GM12865 (cell line): ENCODE measurements around the gene MIAT.
A peak's percentile ranks its signal among the peaks of the same experiment; 100 is the strongest.

ENCODE experiments used
- DNase-seq: peaks from one replicate; pipeline ENCODE4 v3.0.0; 2010; ENCODE audit warnings: low read depth
- H3K4me3 ChIP-seq: 2 replicates; pipeline ENCODE4 v1.5.1; 2011; ENCODE audit warnings: mild to moderate bottlenecking, low read depth, low read length, control low read depth
- TF ChIP-seq, protein P1 (sequence below): IDR thresholded peaks from 2 replicates; pipeline ENCODE4 v1.5.1; 2011; ENCODE audit warnings: low read length, control low read depth, low read depth, inconsistent platforms; ENCODE audit not compliant: insufficient read depth; ENCODE audit errors: missing control alignments

The MIAT gene

DNA sequence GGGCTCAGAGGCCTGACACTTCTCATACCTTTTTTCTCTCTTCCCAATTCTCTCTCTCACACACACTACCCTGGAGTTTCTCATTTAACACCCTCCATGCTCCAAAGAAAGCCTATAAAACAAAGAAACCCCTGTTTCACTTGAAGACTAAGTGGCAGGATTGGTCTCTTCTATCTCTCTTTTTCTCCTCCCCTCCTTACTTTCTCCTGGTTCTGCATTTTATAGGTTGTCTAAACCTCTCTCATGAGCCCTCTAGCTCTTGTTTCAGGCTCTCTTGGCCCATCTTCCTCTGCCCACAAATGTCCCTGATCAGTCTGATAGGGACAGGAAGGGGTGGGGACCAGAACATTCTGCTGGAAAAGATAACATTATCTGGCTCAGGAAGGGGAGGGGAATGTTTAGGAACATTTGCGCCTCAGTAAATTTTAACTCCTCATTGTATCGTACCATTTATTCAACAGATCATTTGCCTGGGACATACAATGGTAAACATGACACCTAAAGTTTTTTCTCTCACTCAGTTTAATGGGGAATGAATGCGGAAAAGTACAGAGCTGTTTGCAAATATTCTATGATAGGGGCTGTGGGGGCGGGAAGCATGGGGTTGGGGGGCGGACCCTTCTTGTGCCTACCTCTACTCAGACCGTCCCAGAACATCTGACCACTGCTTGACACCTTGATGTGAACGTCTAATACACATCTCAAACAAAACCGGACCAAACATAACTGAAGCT, 24.8 kb upstream of the MIAT start:
- TF ChIP-seq, protein P1, sequence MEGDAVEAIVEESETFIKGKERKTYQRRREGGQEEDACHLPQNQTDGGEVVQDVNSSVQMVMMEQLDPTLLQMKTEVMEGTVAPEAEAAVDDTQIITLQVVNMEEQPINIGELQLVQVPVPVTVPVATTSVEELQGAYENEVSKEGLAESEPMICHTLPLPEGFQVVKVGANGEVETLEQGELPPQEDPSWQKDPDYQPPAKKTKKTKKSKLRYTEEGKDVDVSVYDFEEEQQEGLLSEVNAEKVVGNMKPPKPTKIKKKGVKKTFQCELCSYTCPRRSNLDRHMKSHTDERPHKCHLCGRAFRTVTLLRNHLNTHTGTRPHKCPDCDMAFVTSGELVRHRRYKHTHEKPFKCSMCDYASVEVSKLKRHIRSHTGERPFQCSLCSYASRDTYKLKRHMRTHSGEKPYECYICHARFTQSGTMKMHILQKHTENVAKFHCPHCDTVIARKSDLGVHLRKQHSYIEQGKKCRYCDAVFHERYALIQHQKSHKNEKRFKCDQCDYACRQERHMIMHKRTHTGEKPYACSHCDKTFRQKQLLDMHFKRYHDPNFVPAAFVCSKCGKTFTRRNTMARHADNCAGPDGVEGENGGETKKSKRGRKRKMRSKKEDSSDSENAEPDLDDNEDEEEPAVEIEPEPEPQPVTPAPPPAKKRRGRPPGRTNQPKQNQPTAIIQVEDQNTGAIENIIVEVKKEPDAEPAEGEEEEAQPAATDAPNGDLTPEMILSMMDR: no peak
- no peak overlapping the region for H3K4me3 ChIP-seq
- no peak for DNase-seq

DNA sequence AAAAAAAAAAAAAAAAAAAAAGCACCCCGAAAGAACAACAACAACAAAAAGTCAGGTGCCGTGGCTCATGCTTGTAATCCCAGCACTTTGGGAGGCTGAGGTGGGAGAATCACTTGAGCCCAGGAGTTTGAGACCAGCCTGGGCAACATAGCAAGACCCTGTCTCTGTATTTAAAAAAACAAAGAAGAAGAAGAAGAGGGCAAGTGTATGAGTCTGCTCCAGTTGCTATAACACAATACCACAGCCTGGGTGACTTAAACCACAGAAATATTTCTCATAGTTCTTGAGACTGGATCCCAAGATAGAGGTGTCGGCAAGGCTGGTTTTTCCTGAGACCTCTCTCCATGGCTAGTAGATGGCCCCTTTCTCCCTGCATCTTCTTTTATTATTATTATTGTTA, 23.2 kb upstream of the MIAT start:
- no peak for DNase-seq
- TF ChIP-seq, protein P1: no peak
- H3K4me3 ChIP-seq: no peak overlapping the region

DNA sequence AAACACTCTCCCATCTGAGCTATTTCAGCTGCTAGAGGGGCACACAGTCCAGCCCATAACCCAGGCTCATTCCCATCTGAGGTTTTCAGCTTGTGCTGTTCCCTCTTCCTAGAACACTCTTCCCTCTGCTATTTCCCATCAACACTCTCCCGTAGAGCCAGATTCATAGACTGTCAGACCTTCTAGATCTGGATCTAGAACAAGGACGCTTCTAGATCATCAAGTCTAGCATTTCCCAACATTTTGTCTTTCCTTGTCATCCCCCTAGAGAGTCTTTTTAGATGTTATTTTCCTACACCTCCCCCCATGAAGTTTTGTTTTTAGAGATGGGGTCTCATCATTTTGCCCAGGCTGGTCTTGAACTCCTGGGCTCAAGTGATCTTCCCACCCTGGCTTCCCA, 22.3 kb upstream of the MIAT start:
- TF ChIP-seq, protein P1: no peak
- H3K4me3 ChIP-seq: no peak overlapping the region
- DNase-seq: no peak

DNA sequence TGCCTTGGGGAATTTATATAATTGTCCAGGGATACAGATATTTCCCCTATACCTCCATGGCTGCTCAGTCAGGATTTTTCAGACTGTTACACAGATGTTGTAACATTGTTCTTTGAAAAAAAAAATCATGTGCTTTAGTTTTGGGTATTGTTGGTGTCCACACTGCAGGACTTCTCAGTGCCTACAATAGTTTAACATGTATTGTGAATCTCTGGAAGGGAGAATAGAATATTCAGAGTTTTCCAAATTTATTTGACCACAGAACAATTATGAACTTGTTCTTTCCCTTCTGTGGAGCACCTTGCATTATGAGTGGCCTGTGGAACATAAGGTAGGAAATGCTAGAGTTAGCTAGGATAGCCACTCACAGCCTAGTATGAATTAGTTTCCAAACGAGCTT, 21.1 kb upstream of the MIAT start:
- DNase-seq: no peak
- H3K4me3 ChIP-seq: no peak overlapping the region
- TF ChIP-seq, protein P1: no peak

DNA sequence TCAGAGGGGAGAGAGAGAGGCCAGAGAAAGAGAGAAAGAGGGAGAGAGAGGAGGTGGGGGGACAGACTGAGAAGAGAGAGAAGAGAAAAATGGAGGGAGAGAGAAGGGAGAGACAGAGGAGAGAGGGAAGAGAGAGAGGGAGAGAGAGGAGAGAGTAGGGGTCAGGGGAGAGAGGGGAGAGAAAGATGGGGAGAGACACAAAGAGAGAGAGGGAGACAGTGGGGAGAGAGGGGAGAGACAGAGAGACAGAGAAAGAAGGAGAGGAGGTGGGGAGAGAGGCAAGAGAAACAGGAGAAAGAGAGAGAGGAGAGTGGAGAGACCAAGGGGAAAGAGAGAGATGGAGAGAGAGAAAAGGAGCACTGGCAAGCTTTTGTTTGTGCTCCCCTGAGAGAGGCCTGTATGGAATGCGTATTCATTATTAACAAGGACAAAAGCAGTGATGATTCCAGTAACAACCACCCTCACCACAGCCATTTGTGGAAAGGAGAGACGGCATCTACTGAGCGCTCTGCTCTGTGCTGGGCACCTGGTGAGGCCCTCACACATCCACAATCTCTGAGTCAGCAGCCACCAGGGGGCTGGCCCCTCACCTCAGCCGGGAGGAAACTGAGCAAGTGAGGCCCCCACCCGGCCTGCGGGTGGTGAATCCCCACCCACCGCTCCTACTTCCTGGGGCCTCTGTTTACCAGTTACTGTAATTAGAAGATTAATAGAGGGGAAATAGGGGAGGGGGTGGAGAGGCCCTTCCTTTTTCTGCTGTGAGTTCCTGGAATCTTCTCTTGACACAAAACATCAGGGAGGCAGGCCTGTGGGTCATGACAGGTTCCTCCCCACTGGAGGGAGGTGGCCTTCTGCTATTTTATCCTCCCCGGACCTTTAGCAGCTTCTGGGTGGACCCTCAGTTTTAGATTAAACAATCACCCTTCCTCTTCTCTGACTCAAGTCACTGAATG, 14.6 kb upstream of the MIAT start:
- H3K4me3 ChIP-seq: no peak overlapping the region
- TF ChIP-seq, protein P1: peak; percentile 35
- DNase-seq: peak; percentile 65

DNA sequence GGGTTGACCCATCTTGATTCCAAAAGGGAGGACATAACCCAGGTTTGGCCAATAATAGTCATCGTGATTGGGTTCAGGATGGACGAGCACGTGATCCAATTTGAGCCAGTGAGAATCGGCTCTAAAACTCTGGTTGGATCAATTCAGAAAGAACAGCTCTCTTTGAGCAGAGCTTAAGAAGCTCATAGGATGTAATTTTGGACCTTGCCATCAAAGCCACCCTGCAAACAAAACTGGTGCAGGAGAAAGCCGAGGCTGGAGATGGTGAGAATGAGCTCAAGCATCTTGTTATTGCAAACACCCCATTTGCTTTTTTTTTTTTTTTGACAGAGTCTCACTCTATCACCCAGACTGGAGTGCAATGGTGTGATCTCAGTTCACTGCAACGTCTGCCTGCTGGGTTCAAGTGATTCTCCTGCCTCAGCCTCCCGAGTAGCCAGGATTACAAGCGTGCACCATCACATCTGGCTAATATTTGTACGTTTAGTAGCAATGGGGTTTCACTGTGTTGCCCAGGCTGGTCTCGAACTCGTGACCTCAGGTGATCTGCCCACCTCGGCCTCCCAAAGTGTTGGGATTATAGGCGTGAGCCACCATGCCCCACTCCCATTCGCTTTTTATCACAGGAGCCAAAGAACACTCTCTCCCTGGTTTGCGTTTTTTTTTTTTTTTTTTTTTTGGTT, 13.8 kb upstream of the MIAT start:
- no peak for DNase-seq
- no peak overlapping the region for H3K4me3 ChIP-seq
- TF ChIP-seq, protein P1: no peak
